GM18507 (cell line): ENCODE measurements around the gene MIX23.

Experiments
- DNase-seq: peaks from one replicate; pipeline ENCODE4 v3.0.0; 2011; ENCODE audit warnings: low read depth; ENCODE audit not compliant: insufficient read length; ENCODE audit errors: extremely low spot score
- FAIRE-seq: peaks from 2 replicates; lab custom pipeline; 2011; peaks lifted over from hg19 to GRCh38; lab: Jason Lieb, UNC

Gene MIX23

DNA sequence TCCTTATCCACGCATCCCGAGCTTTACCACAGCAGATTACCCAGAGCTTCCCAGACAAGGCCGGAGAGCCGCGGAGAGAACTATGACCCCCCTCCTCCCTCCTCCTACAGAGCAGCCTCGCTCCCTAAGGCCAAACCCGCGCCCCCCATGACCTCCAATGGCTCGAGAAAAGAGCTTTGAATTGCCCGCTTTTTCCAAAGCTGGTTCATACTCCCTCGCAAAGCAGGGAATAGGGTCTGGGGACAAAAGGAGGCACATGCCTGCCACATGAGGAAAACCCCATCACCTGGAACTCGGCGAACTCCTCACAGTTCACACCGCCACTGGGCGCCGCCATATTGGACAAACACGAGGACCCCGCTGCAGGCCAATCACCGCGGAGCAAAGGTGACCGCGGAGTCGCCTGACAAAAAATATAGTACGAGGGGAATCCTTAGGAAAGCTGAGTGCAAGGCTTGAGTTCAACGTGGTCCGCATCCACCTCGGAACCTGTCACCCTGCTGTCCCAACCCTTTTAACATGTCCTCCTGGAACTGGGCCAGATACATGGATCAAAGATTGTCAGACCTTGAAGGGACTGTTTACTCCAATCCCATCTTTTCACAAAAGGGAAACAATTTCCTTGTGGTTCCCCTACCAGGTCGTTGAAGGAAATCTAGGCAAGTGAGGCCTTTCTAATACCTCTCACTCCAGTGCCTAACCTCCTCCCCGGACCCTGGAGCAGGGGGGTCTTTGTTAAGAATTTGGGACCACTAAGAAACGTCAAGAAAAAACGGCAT lies at the start of gene MIX23:
MIX23 (minus strand) TSS at position 344 of the 779 bp plus-strand sequence; CDS start at position 337, 7 bp downstream.
- peak; percentile 65 for DNase-seq

DNA sequence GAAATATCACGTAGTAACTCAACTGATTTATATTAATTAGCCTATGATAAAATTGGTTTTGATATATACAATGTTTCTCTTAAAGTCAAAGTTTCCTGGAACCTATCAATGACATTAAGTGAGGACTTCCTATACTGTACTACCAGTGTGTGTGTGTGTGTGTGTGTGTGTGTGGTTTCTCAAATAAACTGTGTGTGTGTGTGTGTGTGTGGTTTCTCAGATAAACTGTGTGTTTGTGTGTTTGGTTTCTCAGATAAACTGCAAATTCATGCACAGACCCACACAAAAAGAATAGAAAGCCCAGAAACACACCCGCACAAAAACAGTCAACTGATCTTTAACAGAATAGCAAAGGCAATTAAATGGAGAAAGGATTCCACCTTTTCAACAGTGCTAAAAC lies 47.3 kb upstream of the MIX23 start:
- FAIRE-seq (peak; percentile 12), DNase-seq (no peak)

More for the DNA sequence above, at the start of gene MIX23:
- peak; percentile 91 for FAIRE-seq

DNA sequence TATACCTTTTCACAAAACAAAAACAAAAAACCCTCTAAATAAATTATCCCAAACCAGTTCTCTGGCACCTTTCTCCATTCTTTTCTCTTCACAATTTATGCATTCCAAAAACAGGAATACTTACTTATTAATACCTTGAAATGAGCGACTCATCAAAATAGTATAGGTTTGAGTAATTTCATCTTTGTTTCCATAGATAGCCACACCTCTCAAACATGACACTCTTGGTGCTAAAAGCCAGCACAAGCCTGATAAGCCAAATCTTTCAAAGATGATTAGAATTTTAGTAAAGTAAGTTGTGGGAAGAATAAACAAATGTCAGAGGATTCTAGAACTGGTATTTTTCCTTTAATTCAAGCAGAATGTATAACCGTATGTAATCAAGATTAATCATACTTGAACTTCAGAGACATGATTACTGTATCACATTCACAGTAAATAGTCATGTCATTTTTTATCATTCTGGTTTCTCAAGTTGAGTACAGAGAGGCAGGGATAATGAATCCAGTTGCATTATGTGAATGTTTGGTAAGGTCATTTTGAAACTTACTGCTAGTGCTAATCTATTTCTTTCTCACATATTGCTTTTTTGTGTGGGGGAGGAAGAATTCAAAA lies 44.9 kb upstream of the MIX23 start:
- FAIRE-seq = no peak
- DNase-seq = no peak

DNA sequence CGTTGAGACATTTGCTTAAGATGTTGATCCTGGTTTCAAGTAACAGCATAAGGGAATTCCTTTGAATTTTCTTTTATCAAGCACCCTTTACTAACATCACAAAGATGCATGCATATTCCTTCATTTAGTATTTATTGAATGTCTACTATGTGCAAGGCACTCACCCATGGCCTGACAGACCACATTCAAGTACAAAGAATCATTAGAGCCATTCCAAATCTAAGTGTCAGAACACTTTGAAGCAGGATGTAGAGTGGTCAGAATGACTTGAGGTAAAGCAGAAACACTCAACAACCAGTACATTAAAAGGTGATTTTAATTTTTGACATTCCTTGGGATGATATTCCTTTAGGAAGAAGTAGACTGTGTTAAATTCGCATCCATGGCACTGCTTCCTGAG lies 38.8 kb upstream of the MIX23 start:
- DNase-seq (no peak), FAIRE-seq (no peak)

DNA sequence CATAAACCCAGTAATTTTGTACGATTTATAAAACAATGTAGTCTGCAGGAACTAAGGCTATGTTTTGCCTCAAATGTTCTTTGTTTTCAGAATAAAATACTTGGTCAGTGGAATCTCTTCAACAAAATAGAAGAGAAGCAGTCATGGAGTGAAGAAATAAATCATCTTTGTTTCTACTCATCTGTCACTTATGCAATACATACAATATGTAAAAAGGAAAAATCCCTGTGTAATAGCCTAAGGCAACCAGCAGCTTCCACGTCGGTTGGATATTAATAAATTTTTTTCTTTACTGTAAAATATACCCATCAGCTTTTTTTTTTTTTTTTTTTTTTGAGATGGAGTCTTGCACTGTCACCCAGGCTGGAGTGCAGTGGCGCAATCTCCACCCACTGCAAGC lies 38.1 kb upstream of the MIX23 start:
- FAIRE-seq = no peak

DNA sequence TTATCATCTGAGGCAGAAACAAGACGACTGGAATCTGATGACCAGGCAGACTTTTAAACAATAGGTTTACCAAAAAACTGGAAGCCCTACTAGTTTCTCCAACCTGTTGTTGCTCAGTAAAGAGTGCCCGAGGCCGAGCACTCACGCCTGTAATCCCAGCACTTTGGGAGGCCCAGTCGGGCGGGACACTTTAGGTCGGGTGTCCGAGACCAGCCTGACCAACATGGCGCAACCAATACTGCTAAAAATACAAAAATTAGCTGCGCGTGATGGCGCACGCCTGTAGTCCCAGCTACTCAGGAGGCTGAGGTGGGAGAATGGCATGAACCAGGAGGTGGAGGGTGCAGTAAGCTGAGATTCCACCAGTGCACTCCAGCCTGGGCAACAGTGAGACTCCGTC lies 33.9 kb upstream of the MIX23 start:
- no peak for DNase-seq
- no peak for FAIRE-seq

More for the DNA sequence above, 38.1 kb upstream of the MIX23 start:
- no peak for DNase-seq

DNA sequence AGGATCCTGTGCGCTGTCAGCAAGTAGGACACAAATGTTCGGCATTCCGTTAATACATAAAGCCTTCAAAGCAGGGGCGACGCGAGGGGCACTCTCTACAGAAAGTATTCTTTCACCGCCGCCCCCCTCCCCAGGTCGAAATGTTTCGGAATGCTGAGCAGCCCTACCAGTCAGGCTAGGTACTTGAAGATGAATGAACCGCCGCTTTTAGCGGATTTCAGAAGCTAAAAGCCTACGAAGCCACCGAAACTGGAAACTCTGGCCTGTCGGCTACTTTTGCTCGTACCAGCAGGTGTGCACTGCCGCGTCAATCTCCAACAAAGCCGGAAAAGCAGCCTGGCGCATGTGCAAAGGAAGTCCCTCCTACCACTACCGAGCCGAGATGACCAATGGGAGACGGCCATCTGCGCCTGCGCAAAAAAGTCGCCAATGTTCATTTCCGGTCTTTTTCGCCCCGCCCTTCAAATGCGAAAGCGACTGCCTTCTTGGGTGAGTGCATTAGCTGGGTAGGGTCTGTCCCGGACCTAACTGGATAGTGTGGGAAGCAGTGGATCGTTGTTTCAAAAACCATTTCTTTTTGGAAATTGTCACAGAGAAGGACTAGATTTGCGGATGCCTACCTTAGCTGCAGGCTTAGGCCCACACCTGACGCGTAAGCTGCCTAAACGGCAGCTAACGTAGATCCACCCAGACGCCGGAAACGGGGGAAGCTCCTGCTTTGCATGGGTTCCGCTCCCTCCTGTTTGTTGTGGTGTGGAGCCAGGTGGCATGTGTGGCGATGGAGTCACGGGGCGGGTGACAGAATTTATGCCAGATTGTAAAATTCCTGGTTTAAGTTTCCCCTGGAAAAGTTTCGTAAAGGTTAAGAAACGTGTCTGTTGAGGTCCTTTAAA lies 33.0 kb upstream of the MIX23 start, which contains the start of gene WDR5B:
WDR5B (minus strand) TSS at position 301 of the 893 bp plus-strand sequence. CDS start 534 bp downstream, outside the sequence.
- FAIRE-seq (peak; percentile 98), DNase-seq (peak; percentile 90)

DNA sequence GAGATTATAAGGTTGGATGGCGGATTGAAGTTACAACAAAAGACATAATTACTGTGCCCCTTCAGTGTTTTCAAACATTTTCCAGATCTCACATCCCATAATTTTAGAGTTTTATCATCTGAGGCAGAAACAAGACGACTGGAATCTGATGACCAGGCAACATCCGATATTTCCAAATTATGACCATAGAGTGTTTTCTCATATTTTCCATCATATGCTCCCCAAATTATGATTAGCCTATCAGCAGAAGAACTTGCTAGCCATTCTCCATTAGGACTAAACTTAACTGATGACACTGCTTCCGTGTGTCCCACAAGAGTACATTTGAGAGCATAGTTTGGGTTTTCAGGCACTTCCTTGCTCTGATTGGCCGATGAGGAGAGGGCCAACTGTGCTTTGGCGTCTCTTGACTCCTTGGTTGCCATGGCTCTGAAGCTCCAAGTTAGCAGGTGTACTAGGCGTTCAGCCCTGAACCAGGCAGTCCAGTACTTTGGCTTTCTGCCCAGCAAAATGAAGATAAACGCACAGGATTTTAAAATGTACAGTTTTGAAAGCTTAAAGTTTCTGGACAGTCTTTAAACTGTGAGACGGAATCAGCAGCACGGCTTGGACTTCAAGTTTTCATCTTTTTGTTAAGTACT lies 32.2 kb upstream of the MIX23 start:
- FAIRE-seq = no peak

DNA sequence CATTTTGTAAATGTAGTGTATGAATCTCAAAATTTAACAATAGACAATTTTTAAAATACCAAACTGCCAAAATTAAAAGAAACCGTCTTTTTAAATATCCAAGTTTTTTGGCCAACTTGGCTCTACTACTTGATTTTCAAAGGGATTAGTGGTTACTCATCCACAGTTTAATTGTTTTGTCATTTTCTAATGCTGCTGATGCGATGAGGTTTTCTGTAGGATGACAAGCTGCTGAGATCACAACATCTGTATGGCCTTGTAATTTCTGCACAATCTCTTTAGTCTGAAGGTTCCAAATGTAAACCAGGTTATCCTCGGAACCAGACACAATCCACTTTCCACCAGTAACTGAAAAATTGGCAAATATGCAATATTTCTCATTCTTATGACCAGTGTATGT lies 31.4 kb upstream of the MIX23 start:
- DNase-seq = no peak
- no peak for FAIRE-seq

More for the DNA sequence above, 32.2 kb upstream of the MIX23 start:
- peak; percentile 43 for DNase-seq

DNA sequence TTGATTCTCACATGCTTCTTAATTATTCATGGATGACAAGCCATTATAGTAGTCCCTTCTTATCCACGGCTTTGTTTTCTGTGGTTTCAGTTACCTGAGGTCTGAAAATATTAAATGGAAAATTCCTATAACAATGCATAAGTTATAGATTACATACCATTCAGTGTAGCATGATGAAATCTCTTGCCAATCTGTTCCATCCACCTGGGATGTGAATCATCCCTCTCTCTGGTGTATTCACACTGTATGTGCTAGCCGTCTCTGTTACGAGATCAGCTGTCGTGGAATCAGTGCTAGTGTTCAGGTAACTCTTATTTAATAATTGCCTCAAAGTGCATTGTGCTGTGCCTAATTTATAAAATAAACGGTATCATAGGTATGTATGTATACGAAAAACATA lies 27.6 kb upstream of the MIX23 start:
- FAIRE-seq (no peak), DNase-seq (no peak)

DNA sequence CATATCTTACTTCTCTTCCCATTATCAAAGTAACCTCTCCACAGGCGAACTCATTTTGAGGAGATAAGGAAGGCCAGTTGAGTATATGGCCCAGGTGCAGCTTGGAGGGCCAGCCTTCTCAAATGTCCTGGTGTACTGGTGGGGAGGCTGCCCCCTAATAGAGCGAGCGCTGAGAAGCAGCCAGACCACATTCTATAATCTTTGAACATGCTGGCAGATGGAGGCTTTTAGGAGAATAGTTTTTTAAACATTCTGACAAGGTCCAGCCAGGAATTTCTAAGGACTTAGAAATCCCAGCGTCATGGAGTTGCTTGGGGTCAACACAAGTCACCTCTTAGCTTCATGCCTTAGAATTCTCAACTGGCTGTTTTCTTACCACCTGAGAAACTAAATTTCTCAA lies 27.1 kb upstream of the MIX23 start:
- DNase-seq (no peak), FAIRE-seq (no peak)

DNA sequence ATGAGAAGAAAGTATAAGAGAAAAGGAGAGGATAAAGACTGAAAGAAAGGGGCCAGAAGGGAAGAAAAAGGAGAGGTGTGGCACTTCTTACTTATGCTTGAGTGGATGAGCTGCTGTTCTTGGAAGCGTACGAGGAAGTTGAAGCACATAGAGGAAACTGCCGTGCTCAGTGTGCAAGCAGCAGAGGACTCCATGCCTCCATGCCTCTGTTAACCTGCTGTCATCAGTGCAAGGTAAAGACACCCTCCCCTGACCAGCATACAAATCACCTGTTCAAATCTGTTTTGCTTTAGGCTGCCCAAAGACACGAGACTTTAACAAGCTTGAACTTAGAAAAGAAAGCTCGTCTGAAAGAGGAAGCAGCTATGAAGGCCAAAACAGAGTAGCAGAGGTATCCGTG lies 26.4 kb upstream of the MIX23 start:
- DNase-seq (no peak), FAIRE-seq (peak; percentile 68)

DNA sequence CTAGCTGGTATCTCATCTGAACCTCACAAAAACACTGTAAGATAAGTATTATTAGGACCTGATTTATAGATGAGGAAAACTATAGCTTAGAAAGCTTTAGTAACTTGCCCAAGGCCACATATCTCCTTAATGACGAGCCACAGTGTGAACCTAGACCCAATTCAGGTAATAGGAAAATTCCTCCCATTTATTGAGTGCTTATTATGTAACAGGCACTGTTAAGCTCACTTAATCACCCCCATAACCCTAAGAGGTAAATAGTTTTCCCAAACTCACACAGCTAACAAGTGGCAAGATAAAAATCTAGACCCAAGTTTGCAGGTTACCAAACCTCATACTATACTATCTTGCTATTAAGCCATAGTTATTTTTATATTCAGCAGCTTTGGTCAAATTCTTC lies 24.9 kb upstream of the MIX23 start:
- DNase-seq = no peak
- FAIRE-seq = peak; percentile 33

DNA sequence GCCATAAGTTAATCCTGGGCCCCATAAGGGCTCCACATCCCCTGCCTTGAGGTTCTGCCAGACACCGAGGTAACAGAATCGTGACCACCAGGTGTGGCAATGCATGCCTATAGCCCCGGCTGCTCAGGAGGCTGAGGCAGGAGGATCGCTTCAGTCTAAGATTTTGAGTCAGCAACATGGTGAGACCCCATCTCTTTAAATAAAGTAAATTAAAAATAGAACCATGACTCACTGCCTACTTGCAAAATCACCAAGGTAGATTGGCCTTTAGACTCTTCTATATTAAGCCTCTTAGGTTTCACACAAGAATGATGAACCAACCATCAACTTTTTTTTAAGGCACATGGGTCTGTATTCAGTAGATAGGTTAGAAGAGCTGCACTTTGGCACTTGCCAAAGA lies 23.2 kb upstream of the MIX23 start:
- FAIRE-seq (peak; percentile 50), DNase-seq (no peak)

DNA sequence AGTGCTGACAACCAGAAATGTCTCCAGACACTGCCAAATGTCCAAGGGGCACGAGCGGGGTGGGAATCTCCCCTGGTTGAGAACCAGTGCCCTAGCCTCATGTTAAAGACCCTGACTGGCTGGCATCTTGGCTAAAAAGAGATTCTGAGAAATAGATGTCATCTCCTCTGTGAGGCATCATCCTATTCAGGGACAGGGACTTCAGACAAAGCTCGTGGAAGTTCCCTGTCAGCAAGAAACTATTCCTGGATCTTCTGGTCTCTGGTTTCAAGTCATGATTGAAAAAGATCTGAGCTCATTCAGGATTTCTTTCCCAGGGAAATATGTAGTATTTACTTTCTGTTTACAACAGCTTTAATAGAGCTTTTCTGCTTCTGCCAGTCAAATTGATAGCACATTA lies 22.0 kb upstream of the MIX23 start:
- no peak for FAIRE-seq
- no peak for DNase-seq

DNA sequence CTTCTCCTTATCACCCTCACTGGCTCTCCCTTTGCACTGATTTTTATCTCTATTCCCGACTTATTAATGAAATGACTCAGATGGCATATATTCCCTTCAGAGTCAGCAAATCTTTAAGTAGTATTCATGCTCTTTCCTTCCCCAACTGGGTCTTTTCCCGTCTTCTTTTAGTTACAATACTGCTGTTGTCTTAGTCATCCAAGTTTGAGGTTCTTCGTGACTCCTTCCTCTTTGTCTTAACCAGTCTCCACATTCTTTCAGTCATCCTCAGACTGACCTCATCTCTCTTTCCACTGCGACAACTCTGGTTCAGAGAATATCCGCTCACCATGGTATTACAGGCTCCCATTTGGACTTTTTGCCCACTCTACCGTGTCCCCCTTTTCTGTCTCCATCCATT lies 20.5 kb upstream of the MIX23 start:
- FAIRE-seq (no peak), DNase-seq (no peak)

DNA sequence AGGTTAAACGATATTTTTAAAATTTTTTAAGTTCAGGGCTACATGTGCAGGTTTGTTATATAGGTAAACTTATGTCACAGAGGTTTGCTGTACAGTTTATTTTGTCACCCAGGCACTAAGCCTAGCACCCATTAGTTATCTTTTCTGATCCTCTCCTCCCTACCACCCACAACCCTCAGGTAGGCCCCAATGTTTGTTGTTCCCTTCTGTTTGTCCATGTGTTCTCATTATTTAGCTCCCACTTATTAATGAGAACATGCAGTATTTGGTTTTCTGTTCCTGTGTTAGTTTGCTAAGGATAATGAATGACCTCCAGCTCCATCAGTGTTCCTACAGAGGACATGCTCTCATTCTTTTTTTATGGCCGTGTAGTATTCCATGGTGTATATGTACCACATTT lies 15.9 kb upstream of the MIX23 start:
- FAIRE-seq = no peak

DNA sequence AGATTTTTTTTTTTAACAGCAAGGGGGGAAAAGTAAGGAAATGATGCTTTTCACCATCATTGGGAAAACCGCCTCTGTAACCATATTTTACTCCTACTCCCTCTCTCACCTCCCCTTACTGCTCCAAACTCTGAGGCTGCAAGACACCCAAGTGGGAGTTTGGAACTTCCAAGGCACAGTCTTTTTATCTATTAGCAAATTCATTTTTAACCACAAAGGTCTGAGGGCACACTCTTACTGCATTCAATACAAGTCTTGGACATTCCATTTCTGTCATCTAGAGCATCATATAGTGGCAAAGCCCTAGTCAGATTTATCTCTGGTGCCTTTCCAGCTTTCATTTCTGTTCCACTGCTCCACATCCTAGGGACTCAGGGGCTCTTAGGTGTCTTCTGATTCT lies 14.2 kb upstream of the MIX23 start:
- FAIRE-seq = no peak

More for the DNA sequence above, 15.9 kb upstream of the MIX23 start:
- DNase-seq = no peak

DNA sequence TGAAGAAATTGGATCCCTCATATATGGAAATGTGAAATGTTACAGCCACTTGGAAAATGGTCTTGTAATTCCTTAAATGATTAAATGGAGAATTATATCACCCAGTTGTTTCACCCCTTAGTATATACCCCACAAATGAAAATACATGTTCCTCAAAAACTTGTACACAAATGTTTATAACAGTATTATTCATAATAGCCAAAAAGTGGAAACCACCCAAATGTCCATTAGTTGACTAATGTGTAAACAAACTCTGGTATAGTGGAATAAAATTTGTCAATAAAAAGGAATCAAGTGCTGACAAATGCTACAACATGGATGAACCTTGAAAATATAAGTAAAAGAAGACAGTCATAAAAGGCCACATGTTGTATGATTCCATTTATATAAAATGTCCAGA lies 13.5 kb upstream of the MIX23 start:
- no peak for DNase-seq
- FAIRE-seq = no peak

More for the DNA sequence above, 14.2 kb upstream of the MIX23 start:
- DNase-seq = no peak

DNA sequence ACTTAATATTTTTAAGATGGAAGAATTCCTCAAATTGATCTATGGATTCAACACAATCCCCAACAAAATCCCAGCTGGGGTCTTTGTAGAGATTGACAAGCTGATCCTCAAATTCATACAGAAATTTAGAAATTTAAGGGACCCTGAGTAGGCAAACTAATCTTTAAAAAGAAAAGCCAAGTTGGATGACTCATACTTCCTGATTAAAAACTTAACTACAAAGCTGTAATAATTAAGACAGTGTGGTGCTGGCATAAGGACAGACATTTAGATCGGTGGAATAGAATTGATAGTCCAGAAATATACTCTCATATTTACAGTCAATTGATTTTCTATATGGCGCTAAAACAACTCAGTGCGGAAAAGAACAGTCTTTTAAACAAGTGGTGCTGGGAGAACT lies 12.6 kb upstream of the MIX23 start:
- FAIRE-seq = no peak

More for the DNA sequence above, 12.6 kb upstream of the MIX23 start:
- no peak for DNase-seq
